GM12801 (cell line): ENCODE data around the gene SLC6A12.

Experiments used
- CTCF ChIP-seq: IDR thresholded peaks from one replicate; pipeline ENCODE4 v1.5.1; 2011; ENCODE audit warnings: control low read depth; ENCODE audit not compliant: insufficient read length; ENCODE audit errors: extremely low read depth

The SLC6A12 gene

GRCh38 chr12:153080-153746, 60.7 kb downstream of the SLC6A12 start:
- no peak for TF ChIP-seq CTCF

GRCh38 chr12:152440-152839, 61.5 kb downstream of the SLC6A12 start:
- TF ChIP-seq CTCF = no peak

GRCh38 chr12:151579-151978, 62.4 kb downstream of the SLC6A12 start:
- TF ChIP-seq CTCF = no peak

GRCh38 chr12:148676-149416, 65.1 kb downstream of the SLC6A12 start:
- no peak for TF ChIP-seq CTCF

GRCh38 chr12:147242-147641, 66.7 kb downstream of the SLC6A12 start:
- TF ChIP-seq CTCF = no peak

- no peak for TF ChIP-seq CTCF
These were observed 68.5 kb downstream of the SLC6A12 start for GRCh38 chr12:145369-145960.

GRCh38 chr12:144650-145284, 69.2 kb downstream of the SLC6A12 start:
- TF ChIP-seq CTCF = no peak
